Dendritic cell treated with granulocyte-macrophage colony-stimulating factor and Interleukin-4, amounts not matched to agents 40 ng/mL and 50 ng/mL, for 4 days (primary cell): ENCODE measurements around the gene RGL1.

Experiments
- H3K27ac Mint-ChIP-seq: one replicate; pipeline ENCODE4 v1.8.0; 2022; ENCODE audit warnings: mild to moderate bottlenecking, mixed read lengths
- H3K27me3 Mint-ChIP-seq: one replicate; pipeline ENCODE4 v1.8.0; 2022; ENCODE audit warnings: mild to moderate bottlenecking, mixed read lengths
- H3K36me3 Mint-ChIP-seq: one replicate; pipeline ENCODE4 v1.8.0; 2022; ENCODE audit warnings: low read depth, mixed read lengths
- H3K4me1 Mint-ChIP-seq: one replicate; pipeline ENCODE4 v1.8.0; 2022; ENCODE audit warnings: low read depth, mixed read lengths
- H3K4me3 Mint-ChIP-seq: one replicate; pipeline ENCODE4 v1.8.0; 2022; ENCODE audit warnings: mild to moderate bottlenecking, moderate library complexity, mixed read lengths
- H3K9me3 Mint-ChIP-seq: one replicate; pipeline ENCODE4 v1.8.0; 2022; ENCODE audit warnings: mixed read lengths
- intact Hi-C: fragments of 100-400 bp; cut with micrococcal nuclease; formaldehyde crosslinking; loops from one replicate; pipeline ENCODE4 v1.15.0; 2022

Gene RGL1

GRCh38 chr1:183901748-183902330 lies 96.9 kb downstream of the RGL1 start:
- Mint-ChIP-seq H3K9me3 (no peaks in the 10 kb centered on the region), H3K4me1 (peaks cover 73% of the 10 kb centered on the region), H3K27me3 (no peaks in the 10 kb centered on the region), H3K36me3 (peaks cover 100% of the 10 kb centered on the region), H3K27ac (peak overlapping the region; percentile 100), H3K4me3 (peak overlapping the region; percentile 63)
- intact Hi-C loops = loop anchor here (1.0 kb wide), 1 partner anchor 9 kb away; no protein-coding TSS in a partner anchor

- intact Hi-C loops = no loop called here
- no peaks in the 10 kb centered on the region for H3K27me3 Mint-ChIP-seq
These were observed 98.2 kb downstream of the RGL1 start for GRCh38 chr1:183903101-183903500.

GRCh38 chr1:183905508-183906113 lies 100.7 kb downstream of the RGL1 start:
- Mint-ChIP-seq H3K27me3 (no peaks in the 10 kb centered on the region), H3K4me3 (no peak overlapping the region), H3K27ac (peak overlapping the region; percentile 75), H3K9me3 (no peaks in the 10 kb centered on the region), H3K36me3 (peaks cover 100% of the 10 kb centered on the region), H3K4me1 (peaks cover 72% of the 10 kb centered on the region)
- intact Hi-C loops = no loop called here

More at GRCh38 chr1:183903101-183903500, 98.2 kb downstream of the RGL1 start:
- peaks cover 69% of the 10 kb centered on the region for H3K4me1 Mint-ChIP-seq
- H3K4me3 Mint-ChIP-seq = no peak overlapping the region
- H3K27ac Mint-ChIP-seq = peak overlapping the region; percentile 100
- peaks cover 100% of the 10 kb centered on the region for H3K36me3 Mint-ChIP-seq
- H3K9me3 Mint-ChIP-seq = no peaks in the 10 kb centered on the region

GRCh38 chr1:183907070-183907469 lies 102.2 kb downstream of the RGL1 start:
- no peaks in the 10 kb centered on the region for H3K27me3 Mint-ChIP-seq
- H3K4me1 Mint-ChIP-seq = peaks cover 78% of the 10 kb centered on the region
- peak overlapping the region; percentile 94 for H3K27ac Mint-ChIP-seq
- H3K4me3 Mint-ChIP-seq = no peak overlapping the region
- intact Hi-C loops = no loop called here
- peaks cover 100% of the 10 kb centered on the region for H3K36me3 Mint-ChIP-seq
- no peaks in the 10 kb centered on the region for H3K9me3 Mint-ChIP-seq

- Mint-ChIP-seq H3K9me3 (no peaks in the 10 kb centered on the region), H3K4me3 (no peak overlapping the region), H3K27me3 (no peaks in the 10 kb centered on the region), H3K27ac (peak overlapping the region; percentile 94), H3K4me1 (peaks cover 86% of the 10 kb centered on the region), H3K36me3 (peaks cover 100% of the 10 kb centered on the region)
- intact Hi-C loops = no loop called here
These were observed 103.2 kb downstream of the RGL1 start for GRCh38 chr1:183908079-183908478.

GRCh38 chr1:183909672-183910071 lies 104.8 kb downstream of the RGL1 start:
- peak overlapping the region; percentile 94 for H3K27ac Mint-ChIP-seq
- H3K4me3 Mint-ChIP-seq = peak overlapping the region; percentile 2
- no peaks in the 10 kb centered on the region for H3K9me3 Mint-ChIP-seq
- H3K27me3 Mint-ChIP-seq = no peaks in the 10 kb centered on the region
- peaks cover 100% of the 10 kb centered on the region for H3K36me3 Mint-ChIP-seq
- intact Hi-C loops = loop anchor here (5.0 kb wide), 2 partner anchors 32 to 102 kb away; partner anchors contain the start of gene RGL1
- H3K4me1 Mint-ChIP-seq = peaks cover 91% of the 10 kb centered on the region

GRCh38 chr1:183910845-183911244 lies 105.9 kb downstream of the RGL1 start:
- H3K36me3 Mint-ChIP-seq = peaks cover 100% of the 10 kb centered on the region
- intact Hi-C loops = loop anchor here (1.0 to 5.0 kb wide), 3 partner anchors 9 to 104 kb away; partner anchors contain the start of gene RGL1
- peak overlapping the region; percentile 94 for H3K27ac Mint-ChIP-seq

GRCh38 chr1:183911285-183911684 lies 106.4 kb downstream of the RGL1 start:
- peak overlapping the region; percentile 94 for H3K27ac Mint-ChIP-seq
- H3K4me3 Mint-ChIP-seq = no peak overlapping the region
- peaks cover 100% of the 10 kb centered on the region for H3K36me3 Mint-ChIP-seq
- intact Hi-C loops = loop anchor here (1.0 to 5.0 kb wide), 3 partner anchors 9 to 104 kb away; partner anchors contain the start of gene RGL1
- no peaks in the 10 kb centered on the region for H3K9me3 Mint-ChIP-seq
- peaks cover 90% of the 10 kb centered on the region for H3K4me1 Mint-ChIP-seq
- H3K27me3 Mint-ChIP-seq = no peaks in the 10 kb centered on the region

More at GRCh38 chr1:183910845-183911244, 105.9 kb downstream of the RGL1 start:
- Mint-ChIP-seq H3K27me3 (no peaks in the 10 kb centered on the region), H3K9me3 (no peaks in the 10 kb centered on the region), H3K4me1 (peaks cover 88% of the 10 kb centered on the region), H3K4me3 (no peak overlapping the region)

GRCh38 chr1:183912265-183912886 lies 107.5 kb downstream of the RGL1 start:
- Mint-ChIP-seq H3K27me3 (no peaks in the 10 kb centered on the region), H3K4me1 (peaks cover 82% of the 10 kb centered on the region), H3K27ac (peak overlapping the region; percentile 94), H3K36me3 (peaks cover 100% of the 10 kb centered on the region), H3K4me3 (no peak overlapping the region), H3K9me3 (no peaks in the 10 kb centered on the region)
- intact Hi-C loops = loop anchor here (5.0 kb wide), 2 partner anchors 35 to 105 kb away; partner anchors contain the start of gene RGL1

GRCh38 chr1:183913567-183913993 lies 108.7 kb downstream of the RGL1 start:
- Mint-ChIP-seq H3K36me3 (peaks cover 100% of the 10 kb centered on the region), H3K27me3 (no peaks in the 10 kb centered on the region), H3K4me1 (peaks cover 83% of the 10 kb centered on the region), H3K27ac (peak overlapping the region; percentile 78), H3K9me3 (no peaks in the 10 kb centered on the region), H3K4me3 (no peak overlapping the region)
- intact Hi-C loops = loop anchor here (5.0 kb wide), 2 partner anchors 36 to 106 kb away; partner anchors contain the start of gene RGL1

- H3K4me1 Mint-ChIP-seq = peaks cover 76% of the 10 kb centered on the region
- intact Hi-C loops = loop anchor here (5.0 kb wide), 2 partner anchors 37 to 107 kb away; partner anchors contain the start of gene RGL1
- H3K27me3 Mint-ChIP-seq = no peaks in the 10 kb centered on the region
- H3K9me3 Mint-ChIP-seq = no peaks in the 10 kb centered on the region
- peak overlapping the region; percentile 17 for H3K4me3 Mint-ChIP-seq
- H3K36me3 Mint-ChIP-seq = peaks cover 100% of the 10 kb centered on the region
- H3K27ac Mint-ChIP-seq = peak overlapping the region; percentile 78
These were observed 109.4 kb downstream of the RGL1 start for GRCh38 chr1:183914276-183914675.

- Mint-ChIP-seq H3K9me3 (no peaks in the 10 kb centered on the region), H3K4me3 (no peak overlapping the region), H3K27ac (peak overlapping the region; percentile 78), H3K4me1 (peaks cover 70% of the 10 kb centered on the region), H3K27me3 (no peaks in the 10 kb centered on the region), H3K36me3 (peaks cover 100% of the 10 kb centered on the region)
- intact Hi-C loops = loop anchor here (5.0 kb wide), 3 partner anchors 38 to 263 kb away; partner anchors contain the start of genes APOBEC4 and RGL1
These were observed 110.0 kb downstream of the RGL1 start for GRCh38 chr1:183914891-183915290.

GRCh38 chr1:183915625-183916510 lies 110.9 kb downstream of the RGL1 start:
- intact Hi-C loops = loop anchor here (5.0 kb wide), 1 partner anchor 264 kb away; the partner anchor contains the start of gene APOBEC4
- H3K9me3 Mint-ChIP-seq = no peaks in the 10 kb centered on the region
- peak overlapping the region; percentile 82 for H3K27ac Mint-ChIP-seq
- H3K4me3 Mint-ChIP-seq = peak overlapping the region; percentile 6
- H3K36me3 Mint-ChIP-seq = peaks cover 100% of the 10 kb centered on the region
- peaks cover 60% of the 10 kb centered on the region for H3K4me1 Mint-ChIP-seq
- H3K27me3 Mint-ChIP-seq = no peaks in the 10 kb centered on the region
